HG03135 (cell line): ENCODE measurements around the gene RNF151.
"Not testable (repeated sequence)": the region's sequence is repeated elsewhere in the genome, so short reads cannot be mapped to it uniquely, and the experiment has no call there.

Experiments used
- ATAC-seq: cut with Tn5 transposase; IDR thresholded peaks from one replicate; pipeline ENCODE4 v1.9.1; 2021; ENCODE audit warnings: mild to moderate bottlenecking, moderate library complexity; ENCODE audit not compliant: unreplicated experiment

RNF151 gene

DNA sequence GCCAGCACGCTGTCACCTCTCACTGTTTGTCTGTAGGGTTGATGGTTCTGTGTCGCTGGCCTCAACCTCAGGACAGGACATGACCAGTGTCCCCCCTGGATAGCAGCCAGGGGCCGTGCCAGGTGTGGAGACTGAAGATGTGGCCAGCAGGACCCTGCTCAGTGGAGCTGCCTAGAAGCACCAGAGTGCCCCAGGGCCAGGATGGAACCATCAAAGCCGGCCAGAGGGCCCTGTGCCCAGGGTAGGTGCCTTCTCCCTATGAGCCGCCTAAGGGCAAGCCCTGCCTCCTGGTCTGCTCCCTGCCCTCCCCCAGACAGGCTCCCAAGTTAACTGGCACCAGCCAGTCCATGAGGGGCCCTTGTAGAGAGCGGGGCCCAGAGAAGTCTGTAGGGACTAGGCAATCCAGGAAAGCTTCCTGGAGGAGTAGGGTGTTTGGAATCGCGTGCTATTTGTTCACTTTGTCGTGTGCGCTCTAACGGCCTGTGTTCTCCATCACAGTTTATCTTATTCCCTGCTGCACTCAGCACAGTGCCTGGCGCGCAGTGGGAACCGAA, 7.9 kb upstream of the RNF151 start:
- no peak for ATAC-seq

DNA sequence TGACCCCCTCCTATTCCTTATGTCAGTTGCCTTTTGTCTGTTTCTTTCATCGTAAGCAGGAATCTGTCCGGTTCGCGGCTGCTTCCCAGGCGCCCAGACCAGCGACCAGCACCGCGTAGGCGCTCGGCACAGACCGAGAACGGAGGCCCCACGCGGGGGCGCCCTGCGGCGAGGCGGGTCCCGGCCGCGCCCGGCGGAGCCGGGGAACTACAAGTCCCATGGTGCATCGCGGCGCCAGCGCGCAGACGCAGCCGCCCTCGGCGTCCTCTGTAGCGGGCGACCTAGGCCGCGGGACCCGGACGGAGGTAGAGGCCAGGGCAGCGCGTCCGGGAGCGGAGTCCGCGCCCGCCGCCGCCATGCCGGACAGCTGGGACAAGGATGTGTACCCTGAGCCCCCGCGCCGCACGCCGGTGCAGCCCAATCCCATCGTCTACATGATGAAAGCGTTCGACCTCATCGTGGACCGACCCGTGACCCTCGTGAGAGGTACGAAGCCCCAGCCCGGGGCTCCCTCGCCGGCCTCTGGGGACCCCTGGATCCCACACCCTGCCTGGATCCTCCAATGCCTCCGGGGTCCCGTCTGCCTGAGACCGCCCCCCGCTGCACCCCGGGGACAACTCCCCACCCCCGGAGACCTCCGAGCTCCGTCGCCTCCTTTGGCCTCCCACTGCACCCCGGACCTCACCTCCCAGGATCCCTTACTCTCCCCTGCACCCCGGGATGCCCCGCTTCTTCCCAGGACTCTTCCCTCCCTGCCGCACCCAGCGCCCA, 7.2 kb upstream of the RNF151 start, which contains the start of gene NDUFB10:
NDUFB10 (plus strand) TSS at position 270 of the 771 bp plus-strand sequence; CDS start at position 357, 87 bp downstream.
- peak; percentile 71 for ATAC-seq

DNA sequence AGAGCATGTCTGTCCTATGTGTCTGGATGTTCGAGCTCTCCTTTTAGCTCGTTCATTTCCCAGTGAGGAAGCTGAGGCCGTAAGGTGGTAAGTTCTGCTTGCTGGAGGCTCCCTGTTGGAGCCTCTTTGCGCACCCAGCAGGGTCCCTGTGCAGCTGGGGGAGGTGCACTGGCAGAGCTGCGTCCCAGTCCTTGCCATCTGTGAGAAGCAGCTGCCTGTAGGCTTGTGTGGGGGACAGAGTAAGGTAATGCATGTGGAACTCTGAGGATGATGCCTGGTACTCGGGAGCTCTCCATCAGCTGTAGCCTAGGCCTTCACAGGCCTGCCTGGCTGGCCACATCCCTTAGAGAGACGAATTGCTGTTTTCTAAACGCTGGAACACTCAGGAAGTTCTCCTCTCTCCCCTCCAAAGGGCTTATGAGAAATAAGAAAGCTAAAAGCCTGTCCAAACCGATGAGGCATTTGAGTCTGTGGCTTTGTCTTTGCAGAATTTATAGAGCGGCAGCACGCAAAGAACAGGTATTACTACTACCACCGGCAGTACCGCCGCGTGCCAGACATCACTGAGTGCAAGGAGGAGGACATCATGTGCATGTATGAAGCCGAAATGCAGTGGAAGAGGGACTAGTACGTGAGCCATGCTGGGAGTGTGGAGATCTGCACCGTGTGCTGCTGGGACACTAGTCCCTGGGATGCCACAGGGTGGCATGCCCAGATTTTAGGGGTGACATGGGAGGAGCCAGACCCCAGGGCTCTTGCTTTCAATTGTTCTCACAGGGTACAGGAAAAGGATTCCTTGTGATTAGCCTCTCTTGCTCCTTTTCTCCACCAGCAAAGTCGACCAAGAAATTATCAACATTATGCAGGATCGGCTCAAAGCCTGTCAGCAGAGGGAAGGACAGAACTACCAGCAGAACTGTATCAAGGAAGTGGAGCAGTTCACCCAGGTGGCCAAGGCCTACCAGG, 5.7 kb upstream of the RNF151 start:
- ATAC-seq, result no peak

DNA sequence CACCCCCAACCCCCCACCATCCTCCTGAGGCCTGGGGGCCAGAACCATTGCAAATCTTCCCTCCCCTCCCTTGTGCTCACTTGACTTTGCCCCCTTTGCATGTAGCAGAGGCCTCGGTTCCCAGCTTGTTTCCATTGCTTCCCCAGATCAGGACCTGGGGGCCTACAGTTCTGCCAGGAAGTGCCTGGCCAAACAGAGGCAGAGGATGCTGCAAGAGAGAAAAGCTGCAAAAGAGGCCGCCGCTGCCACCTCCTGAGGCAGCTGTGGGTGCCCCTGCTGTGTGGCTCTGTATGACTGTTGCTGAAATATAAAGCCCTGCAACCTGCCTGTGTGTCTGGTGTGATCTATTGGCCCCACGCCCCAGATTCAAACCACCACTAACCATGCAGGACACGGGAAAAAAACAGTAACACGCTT, 5.0 kb upstream of the RNF151 start:
- no peak for ATAC-seq

DNA sequence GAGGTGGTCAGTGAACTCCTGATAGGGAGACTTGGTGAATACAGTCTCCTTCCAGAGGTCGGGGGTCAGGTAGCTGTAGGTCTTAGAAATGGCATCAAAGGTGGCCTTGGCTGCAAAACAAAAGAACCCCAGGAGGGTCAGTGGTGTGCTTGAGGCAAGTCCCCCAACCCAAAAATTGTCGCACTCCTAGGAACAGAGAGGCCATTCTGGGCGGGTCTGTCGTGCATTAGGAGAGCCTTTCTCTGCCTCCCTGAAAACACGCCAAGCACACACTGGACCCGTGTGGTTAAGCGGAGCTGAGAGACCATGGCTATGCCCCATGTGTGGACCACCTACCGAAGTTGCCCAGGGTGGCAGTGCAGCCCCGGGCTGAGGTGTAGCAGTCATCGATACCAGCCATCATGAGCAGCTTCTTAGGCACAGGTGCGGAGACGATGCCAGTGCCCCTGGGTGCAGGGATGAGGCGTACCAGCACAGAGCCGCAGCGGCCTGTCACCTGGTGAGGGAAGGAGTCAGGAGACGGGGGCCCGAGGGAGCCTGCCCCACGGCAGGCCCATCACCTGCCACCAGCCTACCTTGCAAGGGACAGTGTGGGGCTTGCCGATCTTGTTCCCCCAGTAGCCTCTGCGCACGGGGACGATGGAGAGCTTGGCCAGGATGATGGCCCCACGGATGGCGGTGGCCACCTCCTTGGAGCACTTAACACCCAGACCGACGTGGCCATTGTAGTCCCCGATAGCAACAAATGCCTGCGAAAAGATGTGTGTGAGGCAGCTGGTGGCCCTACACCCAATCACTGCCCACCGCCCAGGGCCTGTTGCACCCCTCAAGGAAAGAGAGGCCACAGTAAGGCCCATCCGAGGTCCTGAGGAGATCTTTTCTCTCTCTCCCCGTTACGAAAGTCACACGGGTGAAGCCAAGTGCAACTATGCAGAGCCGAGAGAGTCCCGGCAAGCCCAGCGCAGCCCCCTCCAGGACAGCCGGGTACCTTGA, 4.2 kb upstream of the RNF151 start:
- not testable (repeated sequence) for ATAC-seq

DNA sequence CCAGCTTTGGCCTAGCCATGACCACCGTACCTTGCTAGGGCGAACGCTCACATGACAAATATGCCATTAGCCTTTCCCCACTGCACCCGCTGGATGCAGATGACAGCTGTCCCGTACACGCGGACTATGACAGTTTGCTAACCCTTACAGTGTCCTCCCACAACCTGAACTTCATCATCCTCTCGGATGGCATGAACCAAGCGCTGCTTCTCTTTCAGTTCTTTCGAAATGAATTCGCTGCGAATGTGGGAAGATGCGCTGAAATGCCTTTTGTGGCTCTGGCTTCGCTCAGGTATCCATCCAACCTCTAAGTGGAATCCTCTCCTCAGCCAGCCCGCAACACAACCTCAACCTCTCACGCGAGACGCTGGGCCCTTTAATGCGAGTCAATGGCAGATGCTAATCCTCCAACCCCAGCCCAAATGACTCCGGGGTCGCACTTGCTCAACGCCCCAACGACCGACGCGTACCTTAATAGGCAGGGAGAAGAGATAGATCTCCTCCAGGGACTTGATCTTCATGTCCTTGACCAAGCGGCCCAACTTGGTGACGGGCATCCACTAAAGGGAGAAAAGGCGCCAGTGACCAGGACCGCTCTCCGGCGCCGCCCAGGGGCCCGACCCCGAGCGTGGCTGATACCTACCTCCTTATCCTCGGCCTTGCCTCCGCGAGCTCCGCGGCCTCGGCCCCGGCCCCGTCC, 2.7 kb upstream of the RNF151 start:
- ATAC-seq, result peak; percentile 5

DNA sequence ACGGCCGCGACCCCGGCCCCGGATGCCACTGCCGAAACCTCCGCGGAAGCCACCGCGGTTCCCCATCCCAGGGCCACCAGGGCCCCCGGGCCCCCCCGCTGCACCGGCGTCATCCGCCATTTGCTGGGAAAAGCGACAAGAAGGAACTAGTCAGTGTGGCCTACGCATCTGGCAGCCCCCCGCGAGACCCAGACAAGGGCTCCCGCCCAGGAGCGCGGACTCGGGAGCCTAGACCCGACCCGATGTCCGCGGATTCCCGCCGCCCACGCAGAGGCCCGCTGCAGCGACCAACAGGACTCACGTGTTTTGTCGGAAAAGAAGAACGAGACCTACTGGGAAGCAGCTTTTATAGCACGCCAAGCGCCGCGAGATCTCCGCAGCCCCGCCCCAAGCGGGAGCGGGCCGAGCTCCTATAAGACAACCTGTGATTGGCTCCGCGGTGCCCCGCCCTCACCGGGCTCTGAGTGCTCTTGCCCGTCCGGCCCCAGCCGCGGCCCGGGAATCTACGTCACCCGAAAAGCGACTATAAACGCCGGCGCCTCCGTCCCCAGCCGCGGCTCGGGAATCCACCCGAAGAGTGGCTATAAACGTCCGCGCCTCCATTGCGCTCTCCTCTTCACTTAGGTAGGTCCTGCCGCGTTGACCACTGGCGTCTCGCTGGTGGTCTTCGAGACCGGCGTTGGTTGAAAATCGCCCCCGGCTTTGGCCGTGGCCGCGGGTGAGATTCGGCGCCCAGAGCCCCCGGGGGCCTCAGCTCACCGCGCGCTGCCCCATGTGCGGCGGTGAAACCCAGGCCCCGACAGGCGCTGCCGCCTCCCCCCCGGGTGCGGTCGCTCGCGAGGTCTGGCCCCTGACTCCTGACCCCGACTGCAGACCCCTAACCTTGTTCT, 1.9 kb upstream of the RNF151 start, which contains the start of gene RPS2:
RPS2 (minus strand) TSS at position 321 of the 890 bp plus-strand sequence; CDS start at position 120, 201 bp downstream.
- peak; percentile 67 for ATAC-seq

DNA sequence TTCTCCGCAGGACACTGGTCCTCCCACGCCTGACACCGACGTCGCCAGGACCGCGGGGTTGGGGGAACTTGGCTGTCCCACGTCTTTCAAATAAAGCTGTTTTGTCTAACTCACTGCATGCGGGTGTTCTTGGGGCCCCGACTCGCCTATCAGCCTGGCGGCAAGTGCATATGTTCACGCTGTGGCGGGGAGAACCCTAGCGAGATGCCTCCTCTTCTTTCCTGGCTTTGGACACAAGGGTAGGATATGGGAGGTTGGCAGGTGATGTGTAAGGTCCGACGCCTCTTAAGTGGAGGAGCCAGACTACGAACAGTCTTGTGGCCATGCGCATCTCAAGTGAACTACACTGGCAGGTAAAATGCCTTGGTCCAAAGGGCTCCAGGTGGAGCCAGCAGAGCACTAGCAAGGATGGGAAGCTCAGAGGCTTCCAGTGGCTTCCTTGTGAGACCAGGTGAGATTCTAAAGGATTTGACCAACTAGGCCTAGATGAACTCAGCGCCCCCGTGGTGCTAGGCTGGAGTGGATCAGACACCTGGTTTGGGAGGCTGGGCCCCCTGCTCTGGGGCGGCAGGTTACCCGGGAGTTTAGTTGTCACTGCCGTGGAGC, 1.2 kb upstream of the RNF151 start:
- ATAC-seq, result no peak

DNA sequence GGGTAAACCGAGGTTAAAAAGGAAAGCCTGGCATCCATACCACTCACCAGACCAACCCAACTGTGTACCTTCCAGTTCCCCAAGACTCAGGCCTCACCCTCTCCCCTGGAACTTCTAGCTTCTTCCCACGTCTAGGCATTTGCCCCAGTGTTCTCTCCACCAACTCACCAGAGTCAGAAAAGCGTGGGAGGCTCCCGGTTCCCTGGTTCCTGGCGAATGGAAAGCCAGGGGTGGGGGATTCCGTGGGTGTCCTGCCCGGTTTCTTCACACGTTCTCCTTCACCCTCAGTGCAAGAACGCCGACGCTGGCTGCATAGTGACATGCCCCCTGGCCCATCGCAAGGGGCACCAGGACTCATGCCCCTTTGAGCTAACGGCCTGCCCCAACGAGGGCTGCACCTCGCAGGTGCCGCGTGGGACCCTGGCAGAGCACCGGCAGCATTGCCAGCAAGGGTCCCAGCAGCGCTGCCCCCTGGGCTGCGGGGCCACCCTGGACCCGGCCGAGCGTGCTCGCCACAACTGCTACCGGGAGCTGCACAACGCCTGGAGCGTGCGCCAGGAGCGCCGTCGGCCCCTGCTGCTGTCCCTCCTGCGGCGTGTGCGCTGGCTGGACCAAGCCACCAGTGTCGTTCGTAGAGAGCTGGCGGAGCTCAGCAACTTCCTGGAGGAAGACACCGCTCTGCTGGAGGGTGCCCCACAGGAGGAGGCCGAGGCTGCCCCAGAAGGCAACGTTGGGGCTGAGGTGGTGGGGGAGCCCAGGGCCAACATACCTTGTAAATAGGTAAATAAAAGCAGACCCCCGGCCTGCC, 1.7 kb downstream of the RNF151 start:
- no peak for ATAC-seq

DNA sequence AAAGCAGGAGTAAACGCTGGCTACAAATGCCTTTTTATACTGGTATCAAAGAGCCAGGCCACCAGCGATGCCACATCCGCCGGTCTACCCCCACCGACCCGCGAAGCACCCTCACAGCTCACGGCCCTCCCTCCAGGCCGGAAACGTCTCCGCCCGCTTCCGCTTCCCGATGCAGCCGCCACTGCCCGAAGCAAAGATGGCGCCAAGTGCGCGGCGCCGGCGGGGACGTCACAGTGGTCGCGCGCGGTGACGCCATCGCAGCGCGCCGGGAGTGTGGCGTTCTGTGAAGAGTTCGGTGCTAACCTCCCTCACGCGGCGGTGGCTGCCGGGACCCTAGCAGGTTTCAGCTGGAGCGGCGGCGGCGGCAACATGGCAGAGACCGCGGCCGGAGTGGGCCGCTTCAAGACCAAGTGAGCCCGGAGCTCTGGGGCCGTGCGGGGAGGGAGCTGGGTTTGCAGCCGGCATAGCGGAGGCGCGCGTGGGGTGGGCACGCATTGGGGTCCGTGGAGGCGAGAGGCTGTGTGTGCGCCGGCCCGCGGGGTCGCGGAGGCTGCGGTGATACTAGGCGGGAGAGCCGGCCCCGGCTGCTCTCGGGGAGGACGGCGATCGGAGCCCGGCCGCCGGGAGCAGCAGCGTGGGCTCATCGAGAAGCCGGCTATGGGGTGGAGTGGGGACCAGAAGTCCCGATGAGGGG, 5.3 kb downstream of the RNF151 start, which contains the start of gene TBL3:
TBL3 (plus strand) TSS at position 258 of the 694 bp plus-strand sequence; CDS start at position 370, 112 bp downstream.
- ATAC-seq, result peak; percentile 72

DNA sequence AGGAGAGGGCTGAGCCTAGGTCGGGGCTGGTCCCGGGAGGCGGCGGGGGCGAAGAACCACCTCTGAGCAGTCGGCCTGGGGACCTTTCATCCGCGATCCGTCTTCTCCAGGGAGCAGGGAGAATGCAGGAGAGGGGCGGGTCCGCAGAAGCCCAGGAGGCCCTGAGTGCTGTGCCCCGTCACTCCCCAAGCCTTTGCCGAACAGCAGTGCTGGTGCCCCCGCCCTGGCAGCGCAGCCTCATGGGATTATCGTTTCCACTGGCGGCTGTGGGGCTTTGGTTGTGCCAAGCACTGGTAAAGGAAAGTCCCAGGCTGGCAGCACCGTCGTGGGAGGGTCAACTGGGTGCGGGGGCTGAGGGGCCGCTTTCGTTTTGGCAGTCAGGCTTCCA, 5.8 kb downstream of the RNF151 start:
- peak; percentile 2 for ATAC-seq

DNA sequence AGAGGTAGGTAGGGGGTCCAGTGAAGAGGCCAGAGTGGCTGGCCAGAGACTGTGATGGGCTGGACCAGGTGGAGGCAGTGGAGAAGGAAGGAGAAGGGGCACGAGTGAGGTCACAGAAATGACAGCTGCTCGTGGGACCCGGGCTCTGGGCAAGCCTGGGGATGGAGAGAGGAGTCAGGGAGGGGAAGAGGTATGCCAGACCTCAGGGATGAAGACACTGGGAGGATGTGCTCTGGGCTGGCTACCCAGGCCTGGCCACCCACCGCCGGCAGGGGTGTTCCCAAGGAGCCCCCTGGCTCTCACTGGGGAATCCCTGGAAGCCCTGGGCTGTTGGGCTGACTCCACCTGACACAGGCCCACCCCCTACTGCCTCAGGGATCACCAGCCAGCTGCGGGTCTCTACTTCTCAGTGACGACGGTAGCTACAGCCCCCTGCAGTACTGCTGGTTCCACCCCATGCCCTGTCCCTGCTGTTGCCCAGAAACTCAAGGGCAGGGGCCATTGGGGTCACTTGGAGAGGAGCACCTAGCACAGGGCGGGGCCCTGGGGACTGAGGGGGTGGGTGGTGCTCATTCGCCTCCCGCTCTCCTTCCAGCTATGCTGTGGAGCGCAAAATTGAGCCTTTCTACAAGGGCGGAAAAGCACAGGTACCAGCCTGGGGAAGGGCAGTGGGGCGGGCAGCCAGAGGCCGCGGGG, 7.0 kb downstream of the RNF151 start:
- no peak for ATAC-seq

DNA sequence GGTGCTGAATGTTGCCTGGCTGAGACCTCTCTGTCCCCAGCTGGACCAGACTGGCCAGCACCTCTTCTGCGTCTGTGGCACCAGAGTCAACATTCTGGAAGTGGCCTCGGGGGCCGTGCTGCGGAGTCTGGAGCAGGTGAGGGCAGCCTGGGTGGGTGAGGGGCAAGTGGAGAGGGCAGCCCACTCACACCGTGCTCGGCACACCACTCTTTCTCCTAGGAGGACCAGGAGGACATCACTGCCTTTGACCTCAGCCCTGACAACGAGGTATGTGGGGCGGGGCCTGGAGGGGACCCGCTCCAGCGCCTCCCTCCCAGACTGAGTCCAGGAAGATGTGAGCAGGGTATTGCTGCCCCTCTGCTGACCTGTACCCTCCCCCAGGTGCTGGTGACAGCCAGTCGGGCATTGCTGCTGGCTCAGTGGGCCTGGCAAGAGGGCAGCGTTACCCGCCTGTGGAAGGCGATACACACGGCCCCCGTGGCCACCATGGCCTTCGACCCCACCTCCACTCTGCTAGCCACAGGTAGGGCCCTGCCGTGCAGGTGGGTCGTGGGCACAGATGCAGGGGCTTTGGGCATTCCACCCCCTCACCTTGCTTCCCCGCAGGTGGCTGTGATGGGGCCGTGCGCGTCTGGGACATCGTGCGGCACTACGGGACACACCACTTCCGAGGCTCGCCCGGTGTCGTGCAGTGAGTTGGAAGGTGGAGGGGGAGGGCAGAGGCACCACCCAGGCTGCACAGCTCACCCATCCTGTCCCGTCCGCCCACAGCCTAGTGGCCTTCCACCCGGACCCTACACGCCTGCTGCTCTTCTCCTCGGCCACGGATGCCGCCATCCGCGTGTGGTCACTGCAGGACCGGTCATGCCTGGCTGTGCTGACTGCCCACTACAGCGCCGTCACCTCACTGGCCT, 7.8 kb downstream of the RNF151 start:
- ATAC-seq, result no peak

DNA sequence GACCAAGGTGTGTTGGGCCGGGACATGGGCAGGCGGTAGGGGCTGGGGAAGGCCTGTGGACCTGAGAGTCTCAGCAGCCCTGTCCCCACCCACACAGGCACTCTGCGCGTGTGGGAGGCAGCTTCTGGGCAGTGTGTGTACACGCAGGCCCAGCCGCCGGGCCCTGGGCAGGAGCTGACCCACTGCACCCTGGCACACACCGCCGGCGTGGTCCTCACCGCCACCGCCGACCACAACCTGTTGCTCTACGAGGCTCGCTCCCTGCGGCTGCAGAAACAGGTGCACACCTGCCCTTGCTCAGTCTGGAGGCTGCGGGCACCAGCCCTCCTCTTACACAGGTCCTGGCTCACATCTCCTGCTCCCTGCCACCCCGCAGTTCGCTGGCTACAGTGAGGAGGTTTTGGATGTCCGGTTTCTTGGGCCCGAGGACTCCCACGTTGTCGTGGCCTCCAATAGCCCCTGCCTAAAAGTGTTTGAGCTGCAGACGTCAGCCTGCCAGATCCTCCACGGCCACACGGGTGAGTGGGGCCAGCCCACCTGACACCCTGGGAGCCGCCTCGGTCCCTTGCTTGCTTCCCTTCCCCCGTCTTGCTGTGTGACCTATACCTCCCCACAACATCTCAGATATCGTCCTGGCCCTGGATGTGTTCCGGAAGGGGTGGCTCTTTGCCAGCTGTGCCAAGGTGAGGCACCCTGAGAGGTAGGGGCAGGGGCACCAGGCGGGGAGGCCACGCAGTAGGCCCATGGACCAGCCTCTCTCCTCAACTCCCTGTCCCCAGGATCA, 9.0 kb downstream of the RNF151 start:
- no peak for ATAC-seq
